Lung (tissue), 12 donors: ENCODE data around the gene TREML4. TPM values are rescaled to one million over a fixed set of nuclear protein-coding genes. Genes with fewer than 3 reads are reported as not detected.

Experiments
- ATAC-seq: fragments of 200-7000 bp; cut with Tn5 transposase; one replicate; pipeline ENCODE4 v1.9.1; 2020; ENCODE audit warnings: moderate number of reproducible peaks; ENCODE audit not compliant: insufficient read depth, low FRiP score
- DNase-seq, 3 donors: peaks; one replicate each; pipeline ENCODE4 v3.0.0-alpha.2; 2013 to 2017
- H3K27ac ChIP-seq, 2 donors: one replicate each; pipeline ENCODE4 v1.5.1; 2013; ENCODE audit warnings: mild to moderate bottlenecking in 2 of 2, moderate library complexity in 2 of 2, control low read depth in 1 of 2, inconsistent platforms in 1 of 2, low read depth in 1 of 2, low read length in 1 of 2
- H3K27me3 ChIP-seq, 3 donors: one replicate each; pipeline ENCODE4 v1.5.1; 2013; ENCODE audit warnings: low read length in 2 of 3; ENCODE audit not compliant: control insufficient read depth in 3 of 3, insufficient read depth in 3 of 3
- H3K36me3 ChIP-seq, 4 donors: one replicate each; pipeline ENCODE4 v1.5.1; 2013; ENCODE audit warnings: low read length in 4 of 4, mild to moderate bottlenecking in 1 of 4, moderate library complexity in 1 of 4; ENCODE audit not compliant: control insufficient read depth in 4 of 4, insufficient read depth in 4 of 4
- H3K4me1 ChIP-seq, 5 donors: one replicate each; pipeline ENCODE4 v1.5.1; 2013; ENCODE audit warnings: low read length in 5 of 5, mild to moderate bottlenecking in 2 of 5, moderate library complexity in 1 of 5; ENCODE audit not compliant: control insufficient read depth in 5 of 5, insufficient read depth in 5 of 5
- H3K4me3 ChIP-seq: one replicate; pipeline ENCODE4 v1.5.1; 2013; ENCODE audit warnings: mild to moderate bottlenecking, control low read depth, moderate library complexity
- H3K9ac ChIP-seq, 2 donors: one replicate each; pipeline ENCODE4 v1.5.1; 2013; ENCODE audit warnings: low read length in 2 of 2, control low read depth in 1 of 2; ENCODE audit not compliant: insufficient read depth in 1 of 2
- H3K9me3 ChIP-seq, 4 donors: one replicate each; pipeline ENCODE4 v1.5.1; 2013; ENCODE audit warnings: low read length in 3 of 4, mild to moderate bottlenecking in 1 of 4, moderate library complexity in 1 of 4; ENCODE audit not compliant: control insufficient read depth in 4 of 4, insufficient read depth in 3 of 4
- CTCF ChIP-seq: IDR thresholded peaks from 2 replicates; pipeline ENCODE4 v1.5.1; 2012; ENCODE audit warnings: mild to moderate bottlenecking; ENCODE audit errors: control extremely low read depth, extremely low read depth
- WGBS, 2 donors: extraction: QIAGEN DNeasy Blood & Tissue Kit; methylation state at CpG; one replicate each; pipeline ENCODE4 v1.1.7; 2013; 5-methylcytosine and 5-hydroxymethylcytosine counted together
- polyA plus RNA-seq, 2 donors: library from polyadenylated mRNA; stranded (reverse); fragments of 200-250 nt; gene quantifications; one replicate each; pipeline ENCODE4 v1.2.1, GENCODE V29; 2013
- total RNA-seq, 2 donors: library from RNA; depleted of rRNA in 1 of 2; stranded (reverse); fragments of >200 nt in 1 of 2; gene quantifications; one replicate each; pipeline ENCODE4 v1.2.1, GENCODE V29; 2014 to 2021
- donor health status: control.
- donor health status: control.
- donor health status: Bipolar disorder and iron deficiency.
- donor health status: healthy.
- donor health status: DM: yes; HTN: yes; CAD: no.

Gene TREML4
- total and polyA plus RNA-seq, 4 donors = 1.3 to 5.8 TPM; not detected in 2

GRCh38 chr6:41191569-41191968 lies 36.6 kb upstream of the TREML4 start:
- Histone ChIP-seq H3K9ac (no peak overlapping the region), H3K27ac (no peak overlapping the region), H3K4me1 (no peaks in the 10 kb centered on the region), H3K36me3 (no peaks in the 10 kb centered on the region), H3K4me3 (no peak overlapping the region), H3K9me3 (peaks cover 0 to 20% (median 0%) of the 10 kb centered on the region in 4 donors), H3K27me3 (peaks cover 0 to 17% (median 0%) of the 10 kb centered on the region in 3 donors)
- no peak for TF ChIP-seq CTCF
- DNase-seq = no peak
- 24 to 30% methylated on average over 6 of the region's 6 CpGs for WGBS, 2 donors
- peak; percentile 19 for ATAC-seq

- Histone ChIP-seq H3K4me3 (no peak overlapping the region), H3K27ac (no peak overlapping the region), H3K9ac (no peak overlapping the region), H3K4me1 (no peaks in the 10 kb centered on the region), H3K36me3 (no peaks in the 10 kb centered on the region), H3K27me3 (peaks cover 0 to 19% (median 0%) of the 10 kb centered on the region in 3 donors), H3K9me3 (peaks cover 0 to 20% (median 0%) of the 10 kb centered on the region in 4 donors)
- 72 to 89% methylated on average over 5 of the region's 5 CpGs for WGBS, 2 donors
- no peak for TF ChIP-seq CTCF
- ATAC-seq (no peak), DNase-seq (no peak)
These were observed 34.9 kb upstream of the TREML4 start for GRCh38 chr6:41193171-41193734.

- H3K9ac ChIP-seq = no peak overlapping the region
- no peak overlapping the region for H3K27ac ChIP-seq
- H3K27me3 ChIP-seq = peaks cover 0 to 19% (median 0%) of the 10 kb centered on the region in 3 donors
- H3K9me3 ChIP-seq = peaks cover 0 to 15% (median 0%) of the 10 kb centered on the region in 4 donors
- no peaks in the 10 kb centered on the region for H3K36me3 ChIP-seq
- TF ChIP-seq CTCF = no peak
- H3K4me1 ChIP-seq = no peaks in the 10 kb centered on the region
- no peak for DNase-seq
- 55 to 73% methylated on average over 5 of the region's 5 CpGs for WGBS, 2 donors
- ATAC-seq = no peak
- no peak overlapping the region for H3K4me3 ChIP-seq
These were observed 34.3 kb upstream of the TREML4 start for GRCh38 chr6:41193884-41194283.

GRCh38 chr6:41194386-41194785 lies 33.8 kb upstream of the TREML4 start:
- no peak for TF ChIP-seq CTCF
- no peak overlapping the region for H3K27ac ChIP-seq

More at GRCh38 chr6:41194386-41194785, 33.8 kb upstream of the TREML4 start:
- Histone ChIP-seq H3K27me3 (peaks cover 0 to 19% (median 0%) of the 10 kb centered on the region in 3 donors), H3K36me3 (no peaks in the 10 kb centered on the region), H3K9ac (no peak overlapping the region), H3K4me1 (no peaks in the 10 kb centered on the region), H3K4me3 (no peak overlapping the region), H3K9me3 (peaks cover 0 to 15% (median 0%) of the 10 kb centered on the region in 4 donors)
- ATAC-seq = no peak
- 94 to 97% methylated on average over 3 of the region's 3 CpGs for WGBS, 2 donors
- DNase-seq = no peak
